RWPE2 (cell line): ENCODE data around the gene AKAP7.

Experiments used
- ATAC-seq: fragments of 200-7000 bp; cut with Tn5 transposase; 3 replicates; pipeline ENCODE4 v1.9.1; 2021; ENCODE audit warnings: low read depth
- DNase-seq: peaks from one replicate; pipeline ENCODE4 v3.0.0-alpha.2; 2020; ENCODE audit warnings: low spot score
- H3K27ac ChIP-seq: fragments of 450-650 bp; 2 replicates; pipeline ENCODE4 v1.5.1; 2017; ENCODE audit warnings: mild to moderate bottlenecking; ENCODE audit not compliant: poor library complexity, severe bottlenecking
- H3K27me3 ChIP-seq: fragments of 250-450 bp; sonication (Bioruptor Pico); 2 replicates; pipeline ENCODE4 v1.5.1; 2021; ENCODE audit warnings: mild to moderate bottlenecking, moderate library complexity; ENCODE audit not compliant: insufficient read depth, poor library complexity, severe bottlenecking
- H3K36me3 ChIP-seq: fragments of 250-450 bp; sonication (Bioruptor Pico); 2 replicates; pipeline ENCODE4 v1.5.1; 2020; ENCODE audit warnings: low read depth, mild to moderate bottlenecking, moderate library complexity
- H3K4me1 ChIP-seq: fragments of 250-450 bp; sonication (Bioruptor Pico); 2 replicates; pipeline ENCODE4 v1.5.1; 2021; ENCODE audit warnings: mild to moderate bottlenecking, moderate library complexity; ENCODE audit not compliant: insufficient read depth, poor library complexity, severe bottlenecking
- H3K4me3 ChIP-seq: fragments of 250-450 bp; sonication (Bioruptor Pico); 2 replicates; pipeline ENCODE4 v1.5.1; 2021; ENCODE audit warnings: mild to moderate bottlenecking, moderate library complexity; ENCODE audit not compliant: severe bottlenecking
- H3K9me3 ChIP-seq: fragments of 250-450 bp; sonication (Bioruptor Pico); 2 replicates; pipeline ENCODE4 v1.5.1; 2021; ENCODE audit warnings: mild to moderate bottlenecking, moderate library complexity; ENCODE audit not compliant: severe bottlenecking
- TF ChIP-seq, protein P1 (sequence below): fragments of 450-650 bp; IDR thresholded peaks from one replicate; pipeline ENCODE4 v1.5.1; 2017; ENCODE audit warnings: mild to moderate bottlenecking, moderate library complexity; ENCODE audit not compliant: poor library complexity, severe bottlenecking

The AKAP7 gene

GRCh38 chr6:131212024-131212423 lies 76.8 kb downstream of the AKAP7 start:
- Histone ChIP-seq H3K36me3 (no peaks in the 10 kb centered on the region), H3K4me3 (no peak overlapping the region), H3K9me3 (no peaks in the 10 kb centered on the region), H3K27ac (no peak overlapping the region), H3K4me1 (no peaks in the 10 kb centered on the region), H3K27me3 (no peaks in the 10 kb centered on the region)
- no peak for DNase-seq
- ATAC-seq = no peak
- TF ChIP-seq, protein P1, sequence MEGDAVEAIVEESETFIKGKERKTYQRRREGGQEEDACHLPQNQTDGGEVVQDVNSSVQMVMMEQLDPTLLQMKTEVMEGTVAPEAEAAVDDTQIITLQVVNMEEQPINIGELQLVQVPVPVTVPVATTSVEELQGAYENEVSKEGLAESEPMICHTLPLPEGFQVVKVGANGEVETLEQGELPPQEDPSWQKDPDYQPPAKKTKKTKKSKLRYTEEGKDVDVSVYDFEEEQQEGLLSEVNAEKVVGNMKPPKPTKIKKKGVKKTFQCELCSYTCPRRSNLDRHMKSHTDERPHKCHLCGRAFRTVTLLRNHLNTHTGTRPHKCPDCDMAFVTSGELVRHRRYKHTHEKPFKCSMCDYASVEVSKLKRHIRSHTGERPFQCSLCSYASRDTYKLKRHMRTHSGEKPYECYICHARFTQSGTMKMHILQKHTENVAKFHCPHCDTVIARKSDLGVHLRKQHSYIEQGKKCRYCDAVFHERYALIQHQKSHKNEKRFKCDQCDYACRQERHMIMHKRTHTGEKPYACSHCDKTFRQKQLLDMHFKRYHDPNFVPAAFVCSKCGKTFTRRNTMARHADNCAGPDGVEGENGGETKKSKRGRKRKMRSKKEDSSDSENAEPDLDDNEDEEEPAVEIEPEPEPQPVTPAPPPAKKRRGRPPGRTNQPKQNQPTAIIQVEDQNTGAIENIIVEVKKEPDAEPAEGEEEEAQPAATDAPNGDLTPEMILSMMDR = no peak

GRCh38 chr6:131212913-131213312 lies 77.6 kb downstream of the AKAP7 start:
- H3K36me3 ChIP-seq = no peaks in the 10 kb centered on the region
- ATAC-seq (no peak), DNase-seq (no peak)
- H3K4me1 ChIP-seq = no peaks in the 10 kb centered on the region
- TF ChIP-seq, protein P1 = no peak
- no peaks in the 10 kb centered on the region for H3K27me3 ChIP-seq
- H3K9me3 ChIP-seq = no peaks in the 10 kb centered on the region
- H3K4me3 ChIP-seq = no peak overlapping the region
- no peak overlapping the region for H3K27ac ChIP-seq

DNA sequence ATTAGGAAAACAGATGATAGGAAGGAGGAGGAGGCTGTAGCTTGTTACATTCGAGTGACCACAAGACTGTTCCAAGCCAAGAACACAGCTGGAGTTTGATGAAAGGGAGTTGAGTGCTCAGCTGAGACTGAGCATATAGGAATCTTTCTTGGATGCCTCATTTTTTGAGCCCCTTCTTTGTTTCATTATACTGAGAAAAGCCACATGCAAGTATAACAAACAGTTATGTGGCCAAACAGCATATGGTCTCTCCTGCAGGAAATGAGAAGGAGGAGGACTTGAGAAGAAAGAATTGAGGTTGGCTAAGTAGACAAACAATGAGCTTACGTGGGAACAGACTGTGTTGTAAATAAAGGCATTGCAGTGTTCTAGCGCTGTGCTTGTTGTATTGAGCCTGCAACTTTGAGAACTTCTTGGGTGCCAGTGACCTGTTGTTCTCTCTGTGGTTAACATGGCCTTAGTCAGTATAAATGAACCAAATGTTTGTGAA lies 78.3 kb downstream of the AKAP7 start:
- no peak for ATAC-seq
- TF ChIP-seq, protein P1 = no peak
- no peaks in the 10 kb centered on the region for H3K4me1 ChIP-seq

DNA sequence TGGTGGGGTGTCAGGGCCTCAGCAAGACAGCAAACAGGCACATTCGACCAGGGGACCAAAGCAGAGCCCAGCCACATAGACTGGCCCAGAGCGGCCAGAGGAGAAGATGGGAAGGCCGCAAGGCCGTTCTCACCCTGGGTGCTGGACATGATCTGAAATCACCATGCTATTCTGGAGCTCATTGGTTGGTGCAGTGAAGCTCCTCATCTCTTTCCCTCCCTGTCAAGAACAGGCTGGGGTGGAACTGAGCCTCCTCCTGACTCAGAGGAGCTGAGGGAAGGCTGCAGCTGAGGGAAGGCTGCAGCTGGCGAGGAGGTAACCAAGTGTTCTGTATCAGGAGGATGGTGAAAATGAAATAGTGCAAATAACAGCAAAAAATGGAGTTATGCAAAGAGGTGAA lies 80.0 kb downstream of the AKAP7 start:
- no peaks in the 10 kb centered on the region for H3K27me3 ChIP-seq
- no peak overlapping the region for H3K4me3 ChIP-seq
- TF ChIP-seq, protein P1 = no peak
- no peaks in the 10 kb centered on the region for H3K4me1 ChIP-seq
- no peaks in the 10 kb centered on the region for H3K9me3 ChIP-seq
- no peak overlapping the region for H3K27ac ChIP-seq
- DNase-seq (no peak), ATAC-seq (no peak)
- H3K36me3 ChIP-seq = no peaks in the 10 kb centered on the region

More for the DNA sequence above, 78.3 kb downstream of the AKAP7 start:
- no peaks in the 10 kb centered on the region for H3K27me3 ChIP-seq
- no peak overlapping the region for H3K4me3 ChIP-seq
- no peaks in the 10 kb centered on the region for H3K36me3 ChIP-seq
- H3K27ac ChIP-seq = no peak overlapping the region
- no peak for DNase-seq
- no peaks in the 10 kb centered on the region for H3K9me3 ChIP-seq

GRCh38 chr6:131216246-131216645 lies 81.0 kb downstream of the AKAP7 start:
- H3K4me3 ChIP-seq = no peak overlapping the region
- no peak overlapping the region for H3K27ac ChIP-seq
- H3K9me3 ChIP-seq = no peaks in the 10 kb centered on the region
- no peaks in the 10 kb centered on the region for H3K27me3 ChIP-seq
- H3K36me3 ChIP-seq = no peaks in the 10 kb centered on the region
- DNase-seq (no peak), ATAC-seq (no peak)
- H3K4me1 ChIP-seq = no peaks in the 10 kb centered on the region
- TF ChIP-seq, protein P1 = no peak
